Progenitor cell of endocrine pancreas (in vitro differentiated cells): ENCODE data around the gene KDM7A. TPM values are rescaled to one million over a fixed set of nuclear protein-coding genes. Genes with fewer than 3 reads are reported as not detected.

Experiments used
- DNase-seq: peaks from one replicate; pipeline ENCODE4 v3.0.0; 2021; ENCODE audit warnings: low spot score; ENCODE audit not compliant: unreplicated experiment
- H3K27ac Mint-ChIP-seq: 2 replicates; pipeline ENCODE4 v1.8.0; 2021; ENCODE audit warnings: mild to moderate bottlenecking, moderate library complexity, mixed read lengths
- H3K27me3 Mint-ChIP-seq: 2 replicates; pipeline ENCODE4 v1.8.0; 2021; ENCODE audit warnings: mixed read lengths
- H3K36me3 Mint-ChIP-seq: 2 replicates; pipeline ENCODE4 v1.8.0; 2022; ENCODE audit warnings: mixed read lengths; ENCODE audit not compliant: insufficient read depth
- H3K4me1 Mint-ChIP-seq: 2 replicates; pipeline ENCODE4 v1.8.0; 2021; ENCODE audit warnings: low read depth, mixed read lengths
- H3K4me3 Mint-ChIP-seq: 2 replicates; pipeline ENCODE4 v1.8.0; 2021; ENCODE audit warnings: low read depth, mild to moderate bottlenecking, moderate library complexity, mixed read lengths
- H3K9me3 Mint-ChIP-seq: 2 replicates; pipeline ENCODE4 v1.8.0; 2021; ENCODE audit warnings: low read depth, mixed read lengths
- total RNA-seq: library from RNA; stranded (reverse); gene quantifications from 2 replicates; pipeline ENCODE4 v1.2.1, GENCODE V29; 2021
- TF ChIP-seq, protein P1 (sequence below): fragments of 200-600 bp; sonication (generic); IDR thresholded peaks from one replicate; pipeline ENCODE4 v1.5.0; 2021; ENCODE audit warnings: antibody characterized with exemption, mild to moderate bottlenecking; ENCODE audit not compliant: unreplicated experiment

Gene KDM7A
- total RNA-seq, 1 donor from 2014 or later = 13.8 TPM

GRCh38 chr7:140197218-140197890, 20.6 kb upstream of the KDM7A start:
- H3K27ac Mint-ChIP-seq = no peak overlapping the region
- H3K4me1 Mint-ChIP-seq = no peaks in the 10 kb centered on the region
- TF ChIP-seq, protein P1, sequence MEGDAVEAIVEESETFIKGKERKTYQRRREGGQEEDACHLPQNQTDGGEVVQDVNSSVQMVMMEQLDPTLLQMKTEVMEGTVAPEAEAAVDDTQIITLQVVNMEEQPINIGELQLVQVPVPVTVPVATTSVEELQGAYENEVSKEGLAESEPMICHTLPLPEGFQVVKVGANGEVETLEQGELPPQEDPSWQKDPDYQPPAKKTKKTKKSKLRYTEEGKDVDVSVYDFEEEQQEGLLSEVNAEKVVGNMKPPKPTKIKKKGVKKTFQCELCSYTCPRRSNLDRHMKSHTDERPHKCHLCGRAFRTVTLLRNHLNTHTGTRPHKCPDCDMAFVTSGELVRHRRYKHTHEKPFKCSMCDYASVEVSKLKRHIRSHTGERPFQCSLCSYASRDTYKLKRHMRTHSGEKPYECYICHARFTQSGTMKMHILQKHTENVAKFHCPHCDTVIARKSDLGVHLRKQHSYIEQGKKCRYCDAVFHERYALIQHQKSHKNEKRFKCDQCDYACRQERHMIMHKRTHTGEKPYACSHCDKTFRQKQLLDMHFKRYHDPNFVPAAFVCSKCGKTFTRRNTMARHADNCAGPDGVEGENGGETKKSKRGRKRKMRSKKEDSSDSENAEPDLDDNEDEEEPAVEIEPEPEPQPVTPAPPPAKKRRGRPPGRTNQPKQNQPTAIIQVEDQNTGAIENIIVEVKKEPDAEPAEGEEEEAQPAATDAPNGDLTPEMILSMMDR = no peak
- peaks cover 5% of the 10 kb centered on the region for H3K27me3 Mint-ChIP-seq
- DNase-seq = no peak
- H3K4me3 Mint-ChIP-seq = no peak overlapping the region
- no peaks in the 10 kb centered on the region for H3K9me3 Mint-ChIP-seq
- no peaks in the 10 kb centered on the region for H3K36me3 Mint-ChIP-seq

DNA sequence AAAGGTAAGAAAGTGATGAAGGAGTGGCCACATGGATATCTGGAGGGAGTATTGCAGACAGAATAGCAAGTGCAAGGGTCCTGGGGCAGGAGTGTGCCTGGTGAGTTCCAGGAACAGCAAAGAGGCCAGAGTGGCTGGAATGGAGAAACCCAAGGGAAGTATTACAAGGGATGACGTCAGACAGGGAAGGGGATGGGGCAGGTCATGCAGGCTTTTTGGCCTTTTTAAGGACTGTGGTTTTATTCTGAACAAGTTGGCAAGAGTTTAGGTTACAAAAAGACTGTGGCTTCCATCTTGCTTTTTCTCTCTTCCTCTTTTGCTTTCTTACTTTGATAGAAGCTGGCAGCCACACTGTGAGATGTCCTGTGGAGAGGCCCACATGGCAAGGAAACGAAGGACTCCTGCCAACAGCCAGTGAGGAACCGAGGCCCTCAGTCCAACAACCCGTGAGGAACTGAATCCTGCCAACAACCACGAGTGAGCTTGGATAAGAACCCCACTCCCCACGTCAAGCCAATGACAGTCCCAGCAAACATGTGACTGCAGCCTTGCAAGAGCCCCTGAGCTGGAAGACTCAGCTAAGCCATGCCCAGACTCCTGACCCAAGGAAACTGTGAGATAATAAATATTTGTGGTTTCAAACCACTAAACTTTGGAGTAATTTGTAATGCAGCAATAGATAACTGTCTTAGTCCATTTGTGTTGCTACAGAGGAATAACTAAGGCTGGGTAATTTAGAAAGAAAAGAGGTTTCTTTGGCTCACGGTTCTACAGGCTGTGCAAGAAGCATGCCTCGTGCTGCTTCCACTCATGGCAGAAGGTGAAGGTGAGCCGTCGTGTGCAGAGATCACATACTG, 19.8 kb upstream of the KDM7A start:
- TF ChIP-seq, protein P1 = no peak
- H3K27ac Mint-ChIP-seq = no peak overlapping the region
- no peaks in the 10 kb centered on the region for H3K36me3 Mint-ChIP-seq
- no peaks in the 10 kb centered on the region for H3K9me3 Mint-ChIP-seq
- DNase-seq = no peak
- peaks cover 6% of the 10 kb centered on the region for H3K27me3 Mint-ChIP-seq
- H3K4me3 Mint-ChIP-seq = no peak overlapping the region
- H3K4me1 Mint-ChIP-seq = no peaks in the 10 kb centered on the region

- no peaks in the 10 kb centered on the region for H3K9me3 Mint-ChIP-seq
- peaks cover 9% of the 10 kb centered on the region for H3K27me3 Mint-ChIP-seq
- no peaks in the 10 kb centered on the region for H3K4me1 Mint-ChIP-seq
- H3K27ac Mint-ChIP-seq = no peak overlapping the region
- TF ChIP-seq, protein P1 = no peak
- H3K4me3 Mint-ChIP-seq = no peak overlapping the region
- no peaks in the 10 kb centered on the region for H3K36me3 Mint-ChIP-seq
- DNase-seq = no peak
Measured at GRCh38 chr7:140195859-140196258, 19.1 kb upstream of the KDM7A start.

GRCh38 chr7:140192620-140193019, 15.8 kb upstream of the KDM7A start:
- Mint-ChIP-seq H3K9me3 (no peaks in the 10 kb centered on the region), H3K27ac (no peak overlapping the region), H3K36me3 (no peaks in the 10 kb centered on the region), H3K4me3 (no peak overlapping the region), H3K4me1 (no peaks in the 10 kb centered on the region), H3K27me3 (peaks cover 24% of the 10 kb centered on the region)
- no peak for DNase-seq
- TF ChIP-seq, protein P1 = no peak

GRCh38 chr7:140192176-140192575, 15.4 kb upstream of the KDM7A start:
- Mint-ChIP-seq H3K4me1 (no peaks in the 10 kb centered on the region), H3K27me3 (peaks cover 24% of the 10 kb centered on the region), H3K27ac (no peak overlapping the region), H3K4me3 (no peak overlapping the region), H3K9me3 (no peaks in the 10 kb centered on the region), H3K36me3 (no peaks in the 10 kb centered on the region)
- DNase-seq = no peak
- TF ChIP-seq, protein P1 = no peak
